Esophagus squamous epithelium (tissue), 5 donors: ENCODE data around the gene PFKFB4. TPM values are rescaled to one million over a fixed set of nuclear protein-coding genes. Genes with fewer than 3 reads are reported as not detected.
A peak's percentile ranks its signal among the peaks of the same experiment; 100 is the strongest.

Source experiments
- DNase-seq: peaks from one replicate; lab custom pipeline; 2025; lab: John Stamatoyannopoulos, UW
- H3K27ac ChIP-seq, 4 donors: fragments of 200-600 bp; sonication (generic); one replicate each; pipeline ENCODE4 v1.5.1; 2016 to 2019; ENCODE audit warnings: mild to moderate bottlenecking in 1 of 4
- H3K27me3 ChIP-seq, 4 donors: fragments of 200-600 bp; sonication (generic); 1 replicate in 3 of 4; 2 replicates in 1 of 4; pipeline versions ENCODE4 v1.5.1 to v1.6.0; 2017 to 2021; ENCODE audit warnings: antibody characterized with exemption in 1 of 4
- H3K36me3 ChIP-seq, 3 donors: fragments of 200-600 bp; sonication (generic); one replicate each; pipeline ENCODE4 v1.5.1; 2016 to 2019
- H3K4me1 ChIP-seq, 3 donors: fragments of 200-600 bp; sonication (generic); one replicate each; pipeline ENCODE4 v1.5.1; 2017 to 2019
- H3K4me3 ChIP-seq, 4 donors: fragments of 200-600 bp; sonication (generic); 1 replicate in 3 of 4; 2 replicates in 1 of 4; pipeline ENCODE4 v1.5.1; 2016 to 2019; ENCODE audit warnings: mild to moderate bottlenecking in 2 of 4, moderate library complexity in 1 of 4
- H3K9me3 ChIP-seq, 3 donors: fragments of 200-600 bp; sonication (generic); one replicate each; pipeline ENCODE4 v1.5.1; 2016 to 2019
- CTCF ChIP-seq, 6 experiments: fragments of 450-650 bp in 4 of 6; fragments of 200-600 bp in 2 of 6; sonication (generic) in 2 of 6; IDR thresholded peaks; one replicate each; pipeline ENCODE4 v1.5.1; 2016 to 2019; ENCODE audit warnings: antibody characterized with exemption in 6 of 6, mild to moderate bottlenecking in 4 of 6, moderate library complexity in 4 of 6
- POLR2A ChIP-seq, 4 donors: fragments of 450-650 bp; IDR thresholded peaks; one replicate each; pipeline ENCODE4 v1.6.1; 2017; ENCODE audit warnings: antibody characterized with exemption in 4 of 4, mild to moderate bottlenecking in 4 of 4, moderate library complexity in 3 of 4
- WGBS, 2 donors: methylation state at CpG; one replicate each; pipeline ENCODE4 v1.1.5; 2018; 5-methylcytosine and 5-hydroxymethylcytosine counted together
- intact Hi-C: fragments of 100-400 bp; cut with DNase I; formaldehyde crosslinking; loops from one replicate; pipeline ENCODE4 v1.15.0; 2022
- total RNA-seq, 4 donors: library from RNA; depleted of rRNA; stranded (reverse); fragments of >200 nt; gene quantifications; one replicate each; pipeline ENCODE4 v1.1.0, GENCODE V29; 2016
- donor health status: DM: yes; HTN: yes; CAD: no.

Gene PFKFB4
- total RNA-seq, 4 donors from 2014 or later = 6.7 to 10.2 (median 8.0) TPM

GRCh38 chr3:48565591-48566400 lies 9.2 kb upstream of the PFKFB4 start:
- Histone ChIP-seq H3K27me3 (no peaks in the 10 kb centered on the region), H3K4me1 (peaks cover 5 to 28% (median 9%) of the 10 kb centered on the region in 3 donors), H3K27ac (no peak overlapping the region), H3K36me3 (peaks cover 0 to 54% (median 0%) of the 10 kb centered on the region in 3 donors), H3K9me3 (no peaks in the 10 kb centered on the region), H3K4me3 (no peak overlapping the region)
- DNase-seq = no peak
- WGBS, 2 donors = 40 to 41% methylated on average over 4 to 7 of the region's 7 CpGs
- TF ChIP-seq POLR2A (IDR thresholded peaks at IDR 0.05) (no peak), CTCF (IDR thresholded peaks at IDR 0.05) (no peak)
- intact Hi-C loops = no loop called here

- Histone ChIP-seq H3K9me3 (no peaks in the 10 kb centered on the region), H3K4me3 (no peak overlapping the region), H3K4me1 (peaks cover 12 to 34% (median 15%) of the 10 kb centered on the region in 3 donors), H3K27me3 (no peaks in the 10 kb centered on the region), H3K27ac (no peak overlapping the region), H3K36me3 (peaks cover 0 to 48% (median 0%) of the 10 kb centered on the region in 3 donors)
- intact Hi-C loops = no loop called here
- no CpG with 5 or more reads among the region's 11 CpGs for WGBS, 2 donors
- DNase-seq = no peak
- no peak for TF ChIP-seq CTCF (IDR thresholded peaks at IDR 0.05)
These were observed 8.6 kb upstream of the PFKFB4 start for GRCh38 chr3:48565186-48565585.

- intact Hi-C loops = no loop called here
- H3K27ac ChIP-seq = peak overlapping the region in 2 of 4 donors; percentile 21
- H3K4me3 ChIP-seq = no peak overlapping the region
- DNase-seq = no peak
- peaks cover 0 to 43% (median 0%) of the 10 kb centered on the region in 3 donors for H3K36me3 ChIP-seq
- H3K27me3 ChIP-seq = no peaks in the 10 kb centered on the region
- WGBS, 2 donors = 90% methylated on average over 2 of the region's 11 CpGs; no CpG with 5 or more reads in 1 of the 2 donors
- H3K4me1 ChIP-seq = peaks cover 16 to 39% (median 16%) of the 10 kb centered on the region in 3 donors
- no peaks in the 10 kb centered on the region for H3K9me3 ChIP-seq
- TF ChIP-seq POLR2A (IDR thresholded peaks at IDR 0.05) (no peak), CTCF (IDR thresholded peaks at IDR 0.05) (no peak)
These were observed 8.1 kb upstream of the PFKFB4 start for GRCh38 chr3:48564667-48565066.

GRCh38 chr3:48564022-48564421 lies 7.4 kb upstream of the PFKFB4 start:
- 45% methylated on average over 8 of the region's 10 CpGs; no CpG with 5 or more reads in 1 of the 2 donors for WGBS, 2 donors
- no peaks in the 10 kb centered on the region for H3K9me3 ChIP-seq
- H3K4me1 ChIP-seq = peaks cover 16 to 46% (median 20%) of the 10 kb centered on the region in 3 donors
- intact Hi-C loops = no loop called here
- DNase-seq = no peak
- H3K27me3 ChIP-seq = no peaks in the 10 kb centered on the region
- no peak overlapping the region for H3K4me3 ChIP-seq
- H3K36me3 ChIP-seq = peaks cover 0 to 38% (median 0%) of the 10 kb centered on the region in 3 donors
- no peak for TF ChIP-seq CTCF (IDR thresholded peaks at IDR 0.05)
- H3K27ac ChIP-seq = peak overlapping the region in 2 of 4 donors; percentile 21

GRCh38 chr3:48563382-48563918 lies 6.8 kb upstream of the PFKFB4 start, which contains the start of gene UCN2:
UCN2 (minus strand) TSS chr3:48563781; CDS start chr3:48563124, 657 bp downstream.
- WGBS, 2 donors = 82% methylated on average over 2 to 5 of the region's 6 CpGs
- peaks cover 0 to 32% (median 0%) of the 10 kb centered on the region in 3 donors for H3K36me3 ChIP-seq
- H3K4me3 ChIP-seq = no peak within 1 kb of the TSS
- TF ChIP-seq CTCF (IDR thresholded peaks at IDR 0.05) (no peak), POLR2A (IDR thresholded peaks at IDR 0.05) (no peak)
- H3K4me1 ChIP-seq = peaks cover 16 to 51% (median 25%) of the 10 kb centered on the region in 3 donors
- no peaks in the 10 kb centered on the region for H3K27me3 ChIP-seq
- no peak for DNase-seq
- no peaks in the 10 kb centered on the region for H3K9me3 ChIP-seq
- intact Hi-C loops = no loop called here
- H3K27ac ChIP-seq = peak within 1 kb of the TSS in 3 of 4 donors; percentile 21 to 30 (median 21)
